ENCODE data around the gene TRPC6. TPM values are rescaled to one million over a fixed set of nuclear protein-coding genes. Genes with fewer than 3 reads are reported as not detected.
"Not testable (repeated sequence)": the region's sequence is repeated elsewhere in the genome, so short reads cannot be mapped to it uniquely, and the experiment has no call there.

The TRPC6 gene
- total RNA-seq, 1 donor from 2014 or later, result not detected

DNA sequence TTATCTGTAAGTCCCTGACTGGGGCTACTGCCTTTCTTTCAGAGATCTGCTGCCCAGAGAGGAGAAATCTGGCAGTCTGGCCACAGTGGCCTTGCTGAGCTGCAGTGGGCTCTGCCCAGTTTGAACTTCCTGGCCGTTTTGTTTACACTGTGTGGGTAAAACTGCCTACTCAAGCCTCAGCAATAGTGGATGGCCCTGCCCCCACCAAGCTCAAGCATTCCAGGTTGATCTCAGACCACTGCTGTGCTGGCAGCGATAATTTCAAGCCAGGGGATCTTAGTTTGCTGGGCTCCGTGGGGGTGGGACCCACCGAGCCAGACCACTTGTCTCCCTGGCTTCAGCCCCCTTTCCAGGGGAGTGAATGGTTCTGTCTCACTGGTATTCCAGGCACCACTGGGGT, 117.5 kb downstream of the TRPC6 start:
- H3K27ac Mint-ChIP-seq, result no peak overlapping the region
- H3K36me3 Mint-ChIP-seq (ENCODE audit: low read depth), result no peaks in the 10 kb centered on the region
- POLR2A ChIA-PET, result no interaction called here
- no peaks in the 10 kb centered on the region for H3K27me3 Mint-ChIP-seq
- TF ChIP-seq, protein P1, sequence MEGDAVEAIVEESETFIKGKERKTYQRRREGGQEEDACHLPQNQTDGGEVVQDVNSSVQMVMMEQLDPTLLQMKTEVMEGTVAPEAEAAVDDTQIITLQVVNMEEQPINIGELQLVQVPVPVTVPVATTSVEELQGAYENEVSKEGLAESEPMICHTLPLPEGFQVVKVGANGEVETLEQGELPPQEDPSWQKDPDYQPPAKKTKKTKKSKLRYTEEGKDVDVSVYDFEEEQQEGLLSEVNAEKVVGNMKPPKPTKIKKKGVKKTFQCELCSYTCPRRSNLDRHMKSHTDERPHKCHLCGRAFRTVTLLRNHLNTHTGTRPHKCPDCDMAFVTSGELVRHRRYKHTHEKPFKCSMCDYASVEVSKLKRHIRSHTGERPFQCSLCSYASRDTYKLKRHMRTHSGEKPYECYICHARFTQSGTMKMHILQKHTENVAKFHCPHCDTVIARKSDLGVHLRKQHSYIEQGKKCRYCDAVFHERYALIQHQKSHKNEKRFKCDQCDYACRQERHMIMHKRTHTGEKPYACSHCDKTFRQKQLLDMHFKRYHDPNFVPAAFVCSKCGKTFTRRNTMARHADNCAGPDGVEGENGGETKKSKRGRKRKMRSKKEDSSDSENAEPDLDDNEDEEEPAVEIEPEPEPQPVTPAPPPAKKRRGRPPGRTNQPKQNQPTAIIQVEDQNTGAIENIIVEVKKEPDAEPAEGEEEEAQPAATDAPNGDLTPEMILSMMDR (IDR thresholded peaks at IDR 0.05), result no peak
- intact Hi-C loops (cut with micrococcal nuclease), result no loop called here
- H3K4me3 Mint-ChIP-seq, result no peak overlapping the region
- ATAC-seq (ENCODE audit: low read depth) (no peak), DNase-seq (no peak)
- no peaks in the 10 kb centered on the region for H3K4me1 Mint-ChIP-seq
- H3K9me3 Mint-ChIP-seq, result no peaks in the 10 kb centered on the region
- CTCF ChIA-PET, result no interaction called here

DNA sequence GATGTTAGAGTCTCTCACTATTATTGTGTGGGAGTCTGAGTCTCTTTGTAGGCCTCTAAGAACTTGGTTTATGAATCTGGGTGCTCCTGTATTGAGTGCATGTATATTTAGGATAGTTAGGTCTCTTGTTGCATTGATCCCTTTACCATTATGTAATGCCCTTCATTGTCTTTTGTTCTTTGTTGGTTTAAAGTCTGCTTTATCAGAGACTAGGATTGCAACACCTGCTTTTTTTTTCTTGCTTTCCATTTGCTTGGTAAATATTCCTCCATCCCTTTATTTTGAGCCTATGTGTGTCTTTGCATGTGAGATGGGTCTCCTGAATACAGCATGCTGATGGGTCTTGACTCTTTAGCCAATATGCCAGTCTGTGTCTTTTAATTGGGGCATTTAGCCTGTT, 119.4 kb downstream of the TRPC6 start:
- CTCF ChIA-PET; POLR2A ChIA-PET; H3K36me3 Mint-ChIP-seq (ENCODE audit: low read depth); H3K27me3 Mint-ChIP-seq; H3K27ac Mint-ChIP-seq; H3K9me3 Mint-ChIP-seq; ATAC-seq (ENCODE audit: low read depth); DNase-seq; H3K4me3 Mint-ChIP-seq; intact Hi-C loops (cut with micrococcal nuclease); H3K4me1 Mint-ChIP-seq: not testable (repeated sequence)

DNA sequence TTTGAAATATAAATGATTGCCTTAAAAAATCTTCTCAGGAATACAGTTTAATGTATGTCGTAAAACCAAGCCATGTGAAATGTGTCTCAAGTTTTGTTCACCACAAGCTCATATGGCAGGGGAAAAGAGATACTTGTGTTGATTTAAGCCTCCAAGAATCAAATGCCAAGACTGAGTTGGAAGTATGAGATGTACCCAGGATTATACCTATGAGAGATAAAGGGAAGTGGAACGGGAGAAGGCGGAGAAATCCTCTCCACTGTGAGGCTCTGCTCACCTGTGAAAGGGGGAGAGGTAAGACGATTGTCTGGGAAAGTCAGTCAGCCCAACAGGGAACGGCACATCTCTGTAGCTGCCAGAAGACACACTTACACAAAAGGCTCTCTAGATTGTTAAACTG, 124.8 kb downstream of the TRPC6 start:
- H3K4me1 Mint-ChIP-seq, result no peaks in the 10 kb centered on the region
- TF ChIP-seq, protein P1 (IDR thresholded peaks at IDR 0.05), result no peak
- POLR2A ChIA-PET, result no interaction called here
- DNase-seq (no peak), ATAC-seq (ENCODE audit: low read depth) (no peak)
- H3K4me3 Mint-ChIP-seq, result no peak overlapping the region
- CTCF ChIA-PET, result no interaction called here
- H3K9me3 Mint-ChIP-seq, result no peaks in the 10 kb centered on the region
- H3K27me3 Mint-ChIP-seq, result no peaks in the 10 kb centered on the region
- intact Hi-C loops (cut with micrococcal nuclease), result no loop called here
- H3K36me3 Mint-ChIP-seq (ENCODE audit: low read depth), result no peaks in the 10 kb centered on the region
- H3K27ac Mint-ChIP-seq, result no peak overlapping the region

DNA sequence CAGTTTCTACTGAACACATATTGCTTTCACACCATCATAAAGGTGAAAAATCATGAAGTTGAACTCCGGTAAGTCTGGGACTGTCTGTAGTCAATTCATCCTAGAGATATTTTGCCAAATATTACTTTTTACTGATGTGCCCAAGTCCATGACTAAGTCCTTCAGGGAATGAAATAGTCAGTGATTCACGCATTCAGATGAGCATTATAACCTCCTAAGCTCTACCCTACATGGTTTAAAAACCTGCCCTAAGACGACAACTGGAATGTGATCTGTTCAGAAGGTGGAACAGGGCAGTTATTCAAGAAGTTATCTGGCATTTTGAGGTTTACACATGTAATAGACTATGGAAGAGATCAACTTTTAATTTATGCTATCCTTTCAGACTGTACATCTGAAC, 125.6 kb downstream of the TRPC6 start:
- Mint-ChIP-seq H3K27ac (no peak overlapping the region), H3K4me3 (no peak overlapping the region), H3K4me1 (no peaks in the 10 kb centered on the region), H3K36me3 (ENCODE audit: low read depth) (no peaks in the 10 kb centered on the region), H3K27me3 (no peaks in the 10 kb centered on the region), H3K9me3 (no peaks in the 10 kb centered on the region)
- ATAC-seq (ENCODE audit: low read depth), result no peak
- no peak for DNase-seq
- POLR2A ChIA-PET, result no interaction called here
- intact Hi-C loops (cut with micrococcal nuclease), result no loop called here
- TF ChIP-seq, protein P1 (IDR thresholded peaks at IDR 0.05), result no peak
- CTCF ChIA-PET, result interaction anchor here (0.8 to 2.2 kb wide), 2 partner anchors 389 to 549 kb away, joined by 3 to 10 read pairs; no protein-coding TSS in a partner anchor

DNA sequence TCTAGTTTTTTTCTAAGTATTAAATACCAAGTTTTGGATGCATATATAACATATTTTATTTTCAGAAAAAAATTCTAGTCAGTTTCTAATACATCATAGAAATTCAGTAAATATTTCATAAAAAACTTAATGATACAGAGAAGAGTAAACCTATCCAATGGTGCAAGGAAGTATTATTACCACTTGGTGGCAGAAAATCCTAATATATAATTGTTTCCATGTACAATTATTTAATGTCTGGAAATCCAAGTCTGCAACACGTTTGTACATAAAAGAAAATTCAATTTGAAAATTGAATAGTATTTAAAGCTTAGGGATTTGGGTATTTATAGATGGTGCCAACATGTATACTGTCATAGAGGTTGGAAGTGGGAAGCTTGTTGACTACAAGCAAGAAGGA, 127.0 kb downstream of the TRPC6 start:
- POLR2A ChIA-PET, result no interaction called here

More for the DNA sequence above, 127.0 kb downstream of the TRPC6 start:
- Mint-ChIP-seq H3K9me3 (no peaks in the 10 kb centered on the region), H3K27ac (no peak overlapping the region), H3K36me3 (ENCODE audit: low read depth) (no peaks in the 10 kb centered on the region), H3K4me1 (no peaks in the 10 kb centered on the region), H3K27me3 (no peaks in the 10 kb centered on the region), H3K4me3 (no peak overlapping the region)
- TF ChIP-seq, protein P1 (IDR thresholded peaks at IDR 0.05), result no peak
- intact Hi-C loops (cut with micrococcal nuclease), result loop anchor here (1.0 to 2.0 kb wide), 3 partner anchors 391 to 552 kb away; no protein-coding TSS in a partner anchor
- DNase-seq (no peak), ATAC-seq (ENCODE audit: low read depth) (no peak)
- CTCF ChIA-PET, result interaction anchor here (1.3 to 2.2 kb wide), 3 partner anchors 391 to 550 kb away, joined by 4 to 10 read pairs (median 9); no protein-coding TSS in a partner anchor

All from activated B cell treated with CpG ODN at 0.5 μM for 24 hours (primary cell).